HG03354 (cell line): ENCODE measurements around the gene EIF2B2.

Experiments
- ATAC-seq: cut with Tn5 transposase; IDR thresholded peaks from one replicate; pipeline ENCODE4 v1.9.1; 2021; ENCODE audit warnings: mild to moderate bottlenecking; ENCODE audit not compliant: unreplicated experiment, poor library complexity, severe bottlenecking

The EIF2B2 gene

DNA sequence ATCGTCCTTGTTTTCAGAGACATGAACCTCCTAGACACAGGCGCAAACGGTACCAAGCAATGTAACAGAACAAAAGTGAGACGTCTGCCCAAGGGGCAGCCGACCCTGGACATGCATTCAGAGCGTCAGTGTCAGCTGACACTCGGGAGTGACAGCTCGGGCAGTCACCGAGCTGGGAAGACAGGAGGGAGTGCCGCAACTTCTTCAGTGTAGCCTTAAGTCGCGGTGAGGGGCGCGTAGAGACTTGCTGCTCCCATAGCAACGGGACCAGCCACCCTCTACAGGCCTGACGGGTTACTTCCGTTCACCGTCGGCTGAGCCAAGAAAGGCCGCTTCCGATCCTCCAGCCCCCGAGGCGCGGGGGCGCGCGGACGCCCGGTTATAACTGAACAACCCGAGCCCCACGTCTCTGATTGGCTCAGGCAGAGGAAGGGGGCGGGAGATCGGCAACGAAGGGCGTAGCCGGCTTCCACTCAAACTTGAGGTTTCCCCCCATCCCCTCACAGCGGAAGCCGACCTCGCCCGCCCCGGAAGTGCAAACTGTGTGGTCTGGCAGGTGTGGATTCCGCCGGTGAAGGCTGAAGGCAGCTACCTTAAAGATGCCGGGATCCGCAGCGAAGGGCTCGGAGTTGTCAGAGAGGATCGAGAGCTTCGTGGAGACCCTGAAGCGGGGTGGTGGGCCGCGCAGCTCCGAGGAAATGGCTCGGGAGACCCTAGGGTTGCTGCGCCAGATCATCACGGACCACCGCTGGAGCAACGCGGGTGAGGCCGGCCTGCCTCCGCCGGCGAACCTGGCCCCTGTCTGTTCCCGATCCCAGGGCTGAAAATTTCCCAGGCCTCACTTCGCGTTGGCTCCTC, at the start of gene EIF2B2:
Gene EIF2B2 (plus strand): TSS at position 530 of the 858 bp plus-strand sequence. CDS start 70 bp downstream, at position 600.
- peak; percentile 97 for ATAC-seq

- no peak for ATAC-seq
Measured at GRCh38 chr14:74953686-74954085, 49.0 kb upstream of the EIF2B2 start.

DNA sequence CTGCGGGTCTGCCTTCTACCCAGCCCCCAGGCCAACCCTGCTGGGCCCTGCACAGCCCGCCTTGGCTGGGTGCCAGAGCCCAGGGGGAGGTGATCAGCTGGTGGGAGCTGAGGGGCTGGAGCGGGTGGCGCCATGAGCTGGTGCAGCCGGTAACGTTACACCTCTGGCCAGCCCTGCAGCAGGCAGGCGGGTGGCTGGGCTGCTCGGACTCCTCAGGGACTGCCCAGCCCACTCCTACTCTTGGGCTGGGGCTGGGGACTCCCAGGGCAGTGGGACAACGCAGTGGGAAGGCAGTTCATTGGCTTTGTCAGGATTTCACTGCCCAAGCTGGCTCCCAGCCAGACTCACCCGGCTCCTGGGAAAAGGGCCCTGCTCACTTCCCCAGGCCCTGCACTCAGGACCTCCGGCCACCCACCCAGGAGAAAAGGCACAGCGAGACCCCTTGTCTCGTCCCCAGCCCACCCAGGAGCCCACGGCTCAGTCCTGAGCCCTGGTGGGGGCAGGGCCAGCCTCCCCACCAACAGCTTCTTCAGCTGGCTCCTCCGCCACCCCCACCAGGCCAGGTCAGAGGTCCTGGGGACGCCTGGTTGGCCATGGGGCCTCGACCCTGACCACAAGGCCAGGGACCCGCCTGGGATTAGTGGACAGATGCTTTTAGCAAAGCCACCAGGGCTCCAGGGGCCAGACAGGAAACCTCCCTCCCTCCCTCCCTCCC, 48.3 kb upstream of the EIF2B2 start:
- no peak for ATAC-seq

GRCh38 chr14:74954947-74955228, 47.8 kb upstream of the EIF2B2 start:
- ATAC-seq = no peak

- no peak for ATAC-seq
Measured at GRCh38 chr14:74955229-74956026, 47.3 kb upstream of the EIF2B2 start, which contains the start of gene PGF. TSS of gene PGF (minus strand) at chr14:74955597. CDS start at chr14:74955242, 355 bp downstream.

- ATAC-seq = no peak
Measured at GRCh38 chr14:74956027-74956279, 46.8 kb upstream of the EIF2B2 start.

DNA sequence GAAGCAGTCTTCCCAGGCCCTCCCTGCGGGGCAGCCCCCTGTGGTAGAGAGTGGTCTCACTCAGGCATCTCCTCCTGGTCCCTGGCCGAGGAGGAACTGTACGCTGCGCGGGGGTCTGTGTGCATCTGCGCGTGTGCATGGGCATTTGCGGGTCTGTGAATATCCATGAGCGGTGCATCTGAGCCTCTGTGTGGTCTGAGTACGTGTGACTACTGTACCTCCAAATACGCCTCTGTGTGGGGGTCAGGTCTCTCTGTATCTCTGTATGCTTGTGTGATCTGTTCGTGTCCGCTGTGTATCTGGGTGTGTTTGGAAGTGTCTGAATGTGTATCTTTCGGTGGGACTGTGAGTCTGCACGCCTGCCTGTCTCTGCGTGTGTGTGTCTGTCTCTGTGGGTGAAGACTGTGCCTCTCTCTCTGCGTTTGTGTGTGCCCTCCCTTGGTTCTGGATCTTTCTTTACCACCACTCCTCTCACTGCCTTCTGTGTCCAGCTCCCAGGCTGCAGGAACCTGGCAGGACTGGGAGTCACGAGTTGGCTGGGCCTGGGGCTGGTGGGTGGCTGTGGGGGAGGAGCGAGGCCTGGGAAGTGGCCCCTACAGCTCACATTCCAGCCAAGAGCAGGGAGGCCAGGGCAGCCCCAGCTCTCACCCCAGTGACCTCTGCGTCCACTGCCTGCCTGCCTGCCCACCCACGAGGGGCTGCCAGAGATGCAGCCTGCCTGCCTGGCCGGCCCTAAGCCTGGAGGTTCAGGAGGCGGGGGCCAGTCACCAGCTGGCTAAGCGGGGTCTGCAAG, 46.2 kb upstream of the EIF2B2 start:
- no peak for ATAC-seq

GRCh38 chr14:74959596-74960180, 43.0 kb upstream of the EIF2B2 start:
- ATAC-seq = no peak

DNA sequence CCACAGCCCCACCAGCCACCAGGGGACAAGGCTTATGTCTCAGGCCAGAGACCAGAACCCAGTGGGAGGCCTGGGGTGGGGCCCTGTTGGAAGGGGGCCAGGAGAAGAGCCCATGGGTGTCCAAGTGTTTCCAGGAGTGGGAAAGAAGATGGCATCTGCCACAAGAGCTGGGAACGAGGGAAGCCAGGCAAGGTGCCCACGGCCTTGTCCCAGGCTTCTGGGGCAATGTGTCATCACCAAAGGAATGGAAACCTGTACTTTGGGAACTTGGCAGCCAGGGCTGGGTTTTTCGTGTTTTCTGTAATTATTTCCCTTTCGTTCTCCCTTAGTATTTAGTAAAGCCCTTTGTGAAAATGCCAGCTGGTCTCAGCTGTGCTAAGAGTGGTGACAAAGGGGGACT, 42.0 kb upstream of the EIF2B2 start:
- no peak for ATAC-seq

DNA sequence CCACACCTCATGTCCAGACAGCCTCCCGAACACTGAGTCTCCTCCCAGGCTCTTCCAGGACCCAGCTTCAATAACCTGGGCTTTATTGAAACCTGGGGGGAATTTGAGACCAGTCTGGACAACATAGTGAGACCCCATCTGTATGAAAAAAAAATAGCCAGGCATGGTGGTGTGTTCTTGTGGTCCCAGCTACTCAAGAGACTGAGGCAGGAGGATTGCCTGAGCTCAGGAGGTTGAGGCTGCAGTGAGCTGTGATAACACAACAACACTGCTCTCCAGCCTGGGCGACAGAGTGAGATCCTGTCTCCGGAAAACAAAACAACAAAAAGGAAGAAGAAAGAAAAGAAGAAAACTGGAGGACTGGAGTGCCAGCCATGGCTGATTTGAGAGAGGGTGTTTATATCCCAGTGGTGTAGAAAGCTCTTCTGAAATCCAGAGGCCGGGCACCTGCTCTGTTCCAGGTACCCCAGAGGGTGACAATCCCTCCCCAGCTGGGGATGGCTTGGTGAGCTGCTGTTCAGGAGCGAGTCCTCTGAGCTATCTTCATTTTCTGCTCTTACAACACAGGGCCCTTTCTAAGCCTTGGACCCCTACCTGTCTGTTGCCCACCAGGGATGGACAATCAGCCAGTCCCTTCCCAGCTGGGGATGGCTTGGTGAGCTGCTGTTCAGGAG, 41.3 kb upstream of the EIF2B2 start:
- no peak for ATAC-seq

DNA sequence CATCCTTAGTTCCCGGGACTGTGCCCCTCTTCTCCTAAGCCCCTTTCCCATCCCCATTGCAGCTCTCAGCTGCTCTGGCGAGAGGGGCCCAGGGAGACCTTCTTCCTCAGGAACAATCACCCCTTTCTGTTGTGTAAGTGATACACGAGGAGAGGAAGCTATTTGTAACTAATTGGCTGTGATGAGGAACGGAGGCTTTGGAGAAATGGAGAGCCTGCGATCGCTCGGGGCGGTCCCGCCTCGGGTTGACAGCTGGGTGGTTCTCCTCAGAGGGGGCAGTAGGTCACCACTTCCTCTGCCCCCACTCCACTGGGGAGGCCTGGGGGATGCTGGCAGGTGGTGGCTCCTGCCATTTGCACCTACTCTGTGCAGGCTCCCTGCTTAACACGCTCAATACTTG, 40.7 kb upstream of the EIF2B2 start:
- ATAC-seq = no peak

DNA sequence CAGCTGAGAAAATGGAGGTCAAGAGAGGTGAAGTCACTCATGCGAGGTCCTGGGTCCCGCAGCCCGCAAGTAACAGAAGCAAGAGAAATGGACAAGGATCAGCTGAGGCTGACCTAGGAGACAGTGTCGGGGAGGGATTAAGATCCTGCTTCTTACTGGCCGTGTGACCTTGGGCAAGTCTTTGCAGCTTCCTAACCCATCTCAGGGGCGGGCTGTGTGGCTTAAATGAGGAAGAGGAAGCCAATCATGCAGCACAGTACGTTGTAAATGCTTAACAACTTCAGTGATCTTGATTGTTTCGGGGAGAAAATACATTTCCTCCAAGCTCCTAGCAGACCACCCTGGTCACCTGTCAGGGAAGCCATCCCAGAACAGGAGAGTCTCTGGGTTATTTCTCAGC, 40.2 kb upstream of the EIF2B2 start:
- ATAC-seq = no peak

DNA sequence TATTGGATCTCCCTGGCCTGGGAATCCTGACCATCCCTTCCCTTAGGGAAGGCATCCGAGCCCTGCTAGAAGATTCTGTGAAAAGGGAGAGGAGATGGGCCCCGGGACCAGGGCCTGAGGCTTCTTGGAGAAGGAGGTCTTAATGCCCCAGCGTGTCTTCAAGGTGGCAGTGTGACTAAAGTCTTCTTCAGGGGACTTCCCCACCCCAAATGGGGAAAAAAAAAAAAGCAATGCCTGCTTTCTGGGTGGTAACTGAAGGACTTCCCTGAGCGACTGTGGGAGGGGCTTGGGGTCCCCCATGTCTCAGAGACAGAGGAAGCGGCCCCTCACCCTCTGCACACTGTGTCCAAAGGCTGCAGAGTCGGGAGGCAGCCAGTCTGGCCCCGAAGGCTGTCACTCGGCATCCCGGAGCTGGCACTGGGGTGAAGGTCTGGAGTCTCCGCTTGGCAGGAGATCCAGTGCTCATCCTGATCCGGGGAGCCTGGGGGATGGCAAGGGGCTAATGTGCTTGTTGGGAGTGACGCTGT, 39.5 kb upstream of the EIF2B2 start:
- no peak for ATAC-seq

- ATAC-seq = no peak
Measured at GRCh38 chr14:74963705-74964271, 38.9 kb upstream of the EIF2B2 start.

GRCh38 chr14:74964787-74965485, 37.8 kb upstream of the EIF2B2 start:
- no peak for ATAC-seq

GRCh38 chr14:74965486-74966153, 37.1 kb upstream of the EIF2B2 start:
- ATAC-seq = no peak

- no peak for ATAC-seq
Measured at GRCh38 chr14:74968811-74969210, 33.9 kb upstream of the EIF2B2 start.
